ENCODE measurements around the gene XRCC4.

Gene XRCC4

GRCh38 chr5:83362526-83362925 is 285.2 kb downstream of the XRCC4 start:
- H3K9ac ChIP-seq (ENCODE audit: low read length): no peak overlapping the region
- H3K4me3 ChIP-seq (ENCODE audit: low read depth, low read length): no peak overlapping the region
- H3K36me3 ChIP-seq (ENCODE audit: control insufficient read depth, insufficient read depth, low read length): no peaks in the 10 kb centered on the region
- no peak overlapping the region for H3K27ac ChIP-seq (ENCODE audit: low read depth, low read length)
- no peaks in the 10 kb centered on the region for H3K27me3 ChIP-seq (ENCODE audit: control insufficient read depth, insufficient read depth, low read length)
- no peaks in the 10 kb centered on the region for H3K4me1 ChIP-seq (ENCODE audit: control insufficient read depth, insufficient read depth, low read length)
- peaks cover 12% of the 10 kb centered on the region for H3K9me3 ChIP-seq (ENCODE audit: control insufficient read depth, insufficient read depth, low read depth, low read length)

GRCh38 chr5:83363111-83363885 is 286.0 kb downstream of the XRCC4 start:
- Histone ChIP-seq H3K27me3 (ENCODE audit: control insufficient read depth, insufficient read depth, low read length) (no peaks in the 10 kb centered on the region), H3K4me1 (ENCODE audit: control insufficient read depth, insufficient read depth, low read length) (peaks cover 3% of the 10 kb centered on the region; the same call in 1 of the 2 replicates), H3K9ac (ENCODE audit: low read length) (no peak overlapping the region), H3K4me3 (ENCODE audit: low read depth, low read length) (no peak overlapping the region), H3K36me3 (ENCODE audit: control insufficient read depth, insufficient read depth, low read length) (no peaks in the 10 kb centered on the region), H3K9me3 (ENCODE audit: control insufficient read depth, insufficient read depth, low read depth, low read length) (peaks cover 12% of the 10 kb centered on the region), H3K27ac (ENCODE audit: low read depth, low read length) (no peak overlapping the region)

GRCh38 chr5:83363886-83364275 is 286.5 kb downstream of the XRCC4 start:
- no peak overlapping the region for H3K4me3 ChIP-seq (ENCODE audit: low read depth, low read length)
- H3K27ac ChIP-seq (ENCODE audit: low read depth, low read length): no peak overlapping the region
- peaks cover 7% of the 10 kb centered on the region; the same call in 1 of the 2 replicates for H3K4me1 ChIP-seq (ENCODE audit: control insufficient read depth, insufficient read depth, low read length)
- H3K36me3 ChIP-seq (ENCODE audit: control insufficient read depth, insufficient read depth, low read length): no peaks in the 10 kb centered on the region
- H3K27me3 ChIP-seq (ENCODE audit: control insufficient read depth, insufficient read depth, low read length): no peaks in the 10 kb centered on the region
- no peak overlapping the region for H3K9ac ChIP-seq (ENCODE audit: low read length)
- H3K9me3 ChIP-seq (ENCODE audit: control insufficient read depth, insufficient read depth, low read depth, low read length): peaks cover 12% of the 10 kb centered on the region

GRCh38 chr5:83364312-83365299 is 287.3 kb downstream of the XRCC4 start:
- Histone ChIP-seq H3K9ac (ENCODE audit: low read length) (no peak overlapping the region), H3K4me3 (ENCODE audit: low read depth, low read length) (no peak overlapping the region), H3K27ac (ENCODE audit: low read depth, low read length) (no peak overlapping the region), H3K9me3 (ENCODE audit: control insufficient read depth, insufficient read depth, low read depth, low read length) (peaks cover 12% of the 10 kb centered on the region), H3K4me1 (ENCODE audit: control insufficient read depth, insufficient read depth, low read length) (peaks cover 7% of the 10 kb centered on the region; the same call in 1 of the 2 replicates), H3K27me3 (ENCODE audit: control insufficient read depth, insufficient read depth, low read length) (no peaks in the 10 kb centered on the region), H3K36me3 (ENCODE audit: control insufficient read depth, insufficient read depth, low read length) (no peaks in the 10 kb centered on the region)

GRCh38 chr5:83368319-83368718 is 291.0 kb downstream of the XRCC4 start:
- no peak overlapping the region for H3K9ac ChIP-seq (ENCODE audit: low read length)
- H3K4me1 ChIP-seq (ENCODE audit: control insufficient read depth, insufficient read depth, low read length): peaks cover 7% of the 10 kb centered on the region; the same call in 1 of the 2 replicates
- no peaks in the 10 kb centered on the region for H3K36me3 ChIP-seq (ENCODE audit: control insufficient read depth, insufficient read depth, low read length)
- no peak overlapping the region for H3K4me3 ChIP-seq (ENCODE audit: low read depth, low read length)
- H3K27me3 ChIP-seq (ENCODE audit: control insufficient read depth, insufficient read depth, low read length): no peaks in the 10 kb centered on the region
- H3K9me3 ChIP-seq (ENCODE audit: control insufficient read depth, insufficient read depth, low read depth, low read length): no peaks in the 10 kb centered on the region
- H3K27ac ChIP-seq (ENCODE audit: low read depth, low read length): no peak overlapping the region

GRCh38 chr5:83368835-83369234 is 291.5 kb downstream of the XRCC4 start:
- Histone ChIP-seq H3K9ac (ENCODE audit: low read length) (no peak overlapping the region), H3K27ac (ENCODE audit: low read depth, low read length) (no peak overlapping the region), H3K4me3 (ENCODE audit: low read depth, low read length) (no peak overlapping the region), H3K36me3 (ENCODE audit: control insufficient read depth, insufficient read depth, low read length) (no peaks in the 10 kb centered on the region), H3K4me1 (ENCODE audit: control insufficient read depth, insufficient read depth, low read length) (peaks cover 7% of the 10 kb centered on the region; the same call in 1 of the 2 replicates), H3K27me3 (ENCODE audit: control insufficient read depth, insufficient read depth, low read length) (no peaks in the 10 kb centered on the region), H3K9me3 (ENCODE audit: control insufficient read depth, insufficient read depth, low read depth, low read length) (no peaks in the 10 kb centered on the region)

GRCh38 chr5:83370957-83371356 is 293.6 kb downstream of the XRCC4 start:
- H3K9me3 ChIP-seq (ENCODE audit: control insufficient read depth, insufficient read depth, low read depth, low read length): no peaks in the 10 kb centered on the region
- H3K27ac ChIP-seq (ENCODE audit: low read depth, low read length): no peak overlapping the region
- H3K36me3 ChIP-seq (ENCODE audit: control insufficient read depth, insufficient read depth, low read length): no peaks in the 10 kb centered on the region
- no peaks in the 10 kb centered on the region for H3K27me3 ChIP-seq (ENCODE audit: control insufficient read depth, insufficient read depth, low read length)
- no peak overlapping the region for H3K4me3 ChIP-seq (ENCODE audit: low read depth, low read length)
- peaks cover 7% of the 10 kb centered on the region; the same call in 1 of the 2 replicates for H3K4me1 ChIP-seq (ENCODE audit: control insufficient read depth, insufficient read depth, low read length)
- no peak overlapping the region for H3K9ac ChIP-seq (ENCODE audit: low read length)

- Histone ChIP-seq H3K9ac (ENCODE audit: low read length) (no peak overlapping the region), H3K4me1 (ENCODE audit: control insufficient read depth, insufficient read depth, low read length) (peaks cover 7% of the 10 kb centered on the region; the same call in 1 of the 2 replicates), H3K27ac (ENCODE audit: low read depth, low read length) (no peak overlapping the region), H3K4me3 (ENCODE audit: low read depth, low read length) (no peak overlapping the region), H3K9me3 (ENCODE audit: control insufficient read depth, insufficient read depth, low read depth, low read length) (no peaks in the 10 kb centered on the region), H3K36me3 (ENCODE audit: control insufficient read depth, insufficient read depth, low read length) (no peaks in the 10 kb centered on the region), H3K27me3 (ENCODE audit: control insufficient read depth, insufficient read depth, low read length) (no peaks in the 10 kb centered on the region)
These were observed 294.4 kb downstream of the XRCC4 start for GRCh38 chr5:83371726-83372125.

- Histone ChIP-seq H3K27me3 (ENCODE audit: control insufficient read depth, insufficient read depth, low read length) (no peaks in the 10 kb centered on the region), H3K36me3 (ENCODE audit: control insufficient read depth, insufficient read depth, low read length) (no peaks in the 10 kb centered on the region), H3K4me1 (ENCODE audit: control insufficient read depth, insufficient read depth, low read length) (peaks cover 8% of the 10 kb centered on the region), H3K9ac (ENCODE audit: low read length) (no peak overlapping the region), H3K4me3 (ENCODE audit: low read depth, low read length) (no peak overlapping the region), H3K27ac (ENCODE audit: low read depth, low read length) (no peak overlapping the region), H3K9me3 (ENCODE audit: control insufficient read depth, insufficient read depth, low read depth, low read length) (no peaks in the 10 kb centered on the region)
These were observed 297.2 kb downstream of the XRCC4 start for GRCh38 chr5:83374547-83374946.

GRCh38 chr5:83375049-83375745 is 297.9 kb downstream of the XRCC4 start:
- H3K9ac ChIP-seq (ENCODE audit: low read length): no peak overlapping the region
- H3K27me3 ChIP-seq (ENCODE audit: control insufficient read depth, insufficient read depth, low read length): no peaks in the 10 kb centered on the region
- H3K9me3 ChIP-seq (ENCODE audit: control insufficient read depth, insufficient read depth, low read depth, low read length): no peaks in the 10 kb centered on the region
- H3K36me3 ChIP-seq (ENCODE audit: control insufficient read depth, insufficient read depth, low read length): no peaks in the 10 kb centered on the region
- H3K4me3 ChIP-seq (ENCODE audit: low read depth, low read length): no peak overlapping the region
- H3K4me1 ChIP-seq (ENCODE audit: control insufficient read depth, insufficient read depth, low read length): peaks cover 8% of the 10 kb centered on the region
- no peak overlapping the region for H3K27ac ChIP-seq (ENCODE audit: low read depth, low read length)
